Lower lobe of right lung (tissue), 2 donors: ENCODE results near the gene LGR4. TPM values are rescaled to one million over a fixed set of nuclear protein-coding genes. Genes with fewer than 3 reads are reported as not detected.

Experiments
- ATAC-seq, 2 donors: fragments of 200-7000 bp; cut with Tn5 transposase; one replicate each; pipeline ENCODE4 v1.9.1; 2020 to 2022; ENCODE audit warnings: mild to moderate bottlenecking in 2 of 2, moderate library complexity in 2 of 2
- DNase-seq: peaks from one replicate; pipeline ENCODE4 v3.0.0-alpha.2; 2020
- H3K27ac ChIP-seq: fragments of 200-600 bp; one replicate; pipeline ENCODE4 v1.8.0; 2022
- H3K27me3 ChIP-seq: fragments of 200-600 bp; one replicate; pipeline ENCODE4 v1.8.0; 2022; ENCODE audit warnings: low read depth
- H3K36me3 ChIP-seq: fragments of 200-600 bp; one replicate; pipeline ENCODE4 v1.8.0; 2022; ENCODE audit warnings: mild to moderate bottlenecking
- H3K4me1 ChIP-seq: fragments of 200-600 bp; one replicate; pipeline ENCODE4 v1.8.0; 2022
- H3K4me3 ChIP-seq: fragments of 200-600 bp; one replicate; pipeline ENCODE4 v1.8.0; 2022; ENCODE audit warnings: mild to moderate bottlenecking
- H3K9me3 ChIP-seq: fragments of 200-600 bp; one replicate; pipeline ENCODE4 v1.8.0; 2022
- CTCF ChIP-seq: fragments of 200-600 bp; IDR thresholded peaks from one replicate; pipeline ENCODE4 v1.8.0; 2022; ENCODE audit warnings: antibody characterized with exemption, mild to moderate bottlenecking
- intact Hi-C: fragments of 100-400 bp; cut with DNase I; formaldehyde crosslinking; loops from one replicate; pipeline ENCODE4 v1.11.0; 2022
- total RNA-seq: library from RNA; stranded (reverse); fragmentation: NEBNext Ultra II Directional; extraction: Animal tissue kit (Norgen Biotek cat#: 25700); gene quantifications from one replicate; pipeline ENCODE4 v1.2.1, GENCODE V29; 2021
- donor health status: DM: no; HTN: yes; CAD: no; lungs with severe emphysema.

Gene LGR4
- total RNA-seq, 1 donor from 2014 or later: 7.5 TPM

GRCh38 chr11:27447288-27448183, 25.1 kb downstream of the LGR4 start:
- ATAC-seq: no peak
- no peak for TF ChIP-seq CTCF

GRCh38 chr11:27445625-27446024, 27.0 kb downstream of the LGR4 start:
- ATAC-seq: no peak

More at GRCh38 chr11:27447288-27448183, 25.1 kb downstream of the LGR4 start:
- H3K4me3 ChIP-seq: no peak overlapping the region
- no peaks in the 10 kb centered on the region for H3K36me3 ChIP-seq
- H3K27me3 ChIP-seq: peaks cover 3% of the 10 kb centered on the region
- DNase-seq: no peak
- intact Hi-C loops: no loop called here
- no peak overlapping the region for H3K27ac ChIP-seq
- H3K9me3 ChIP-seq: no peaks in the 10 kb centered on the region
- H3K4me1 ChIP-seq: no peaks in the 10 kb centered on the region

GRCh38 chr11:27444801-27445215, 27.8 kb downstream of the LGR4 start:
- no peak overlapping the region for H3K4me3 ChIP-seq
- intact Hi-C loops: no loop called here
- no peaks in the 10 kb centered on the region for H3K9me3 ChIP-seq
- H3K27me3 ChIP-seq: peaks cover 3% of the 10 kb centered on the region
- ATAC-seq (no peak), DNase-seq (no peak)
- no peak for TF ChIP-seq CTCF
- no peaks in the 10 kb centered on the region for H3K36me3 ChIP-seq
- H3K27ac ChIP-seq: no peak overlapping the region
- no peaks in the 10 kb centered on the region for H3K4me1 ChIP-seq

More at GRCh38 chr11:27445625-27446024, 27.0 kb downstream of the LGR4 start:
- no peaks in the 10 kb centered on the region for H3K9me3 ChIP-seq
- no peaks in the 10 kb centered on the region for H3K4me1 ChIP-seq
- no peak for DNase-seq
- H3K27me3 ChIP-seq: peaks cover 3% of the 10 kb centered on the region
- H3K36me3 ChIP-seq: no peaks in the 10 kb centered on the region
- H3K4me3 ChIP-seq: no peak overlapping the region
- no peak overlapping the region for H3K27ac ChIP-seq
- TF ChIP-seq CTCF: no peak
- intact Hi-C loops: no loop called here

- H3K4me1 ChIP-seq: no peaks in the 10 kb centered on the region
- H3K27ac ChIP-seq: no peak overlapping the region
- intact Hi-C loops: no loop called here
- TF ChIP-seq CTCF: no peak
- H3K9me3 ChIP-seq: no peaks in the 10 kb centered on the region
- H3K27me3 ChIP-seq: peaks cover 3% of the 10 kb centered on the region
- DNase-seq (no peak), ATAC-seq (no peak)
- H3K4me3 ChIP-seq: no peak overlapping the region
- H3K36me3 ChIP-seq: no peaks in the 10 kb centered on the region
Measured at GRCh38 chr11:27443746-27444507, 28.7 kb downstream of the LGR4 start.

GRCh38 chr11:27443227-27443626, 29.4 kb downstream of the LGR4 start:
- no peaks in the 10 kb centered on the region for H3K4me1 ChIP-seq
- no peak for ATAC-seq
- no peaks in the 10 kb centered on the region for H3K9me3 ChIP-seq
- peaks cover 3% of the 10 kb centered on the region for H3K27me3 ChIP-seq
- intact Hi-C loops: no loop called here
- no peak overlapping the region for H3K4me3 ChIP-seq
- no peak for TF ChIP-seq CTCF
- no peak overlapping the region for H3K27ac ChIP-seq
- no peak for DNase-seq
- no peaks in the 10 kb centered on the region for H3K36me3 ChIP-seq
